HG03460 (cell line): ENCODE data around the gene IFRD1.

Source experiments
- ATAC-seq: cut with Tn5 transposase; IDR thresholded peaks from one replicate; pipeline ENCODE4 v1.9.1; 2021; ENCODE audit not compliant: unreplicated experiment

The IFRD1 gene

GRCh38 chr7:112449902-112450806 lies at the start of gene IFRD1:
IFRD1 (plus strand) TSS chr7:112450460; CDS start chr7:112450689, 229 bp downstream.
- ATAC-seq, result peak; percentile 71

GRCh38 chr7:112404321-112404720 lies 45.9 kb upstream of the IFRD1 start:
- ATAC-seq, result no peak

- ATAC-seq, result no peak
These were observed 45.0 kb upstream of the IFRD1 start for GRCh38 chr7:112405286-112405685.

- no peak for ATAC-seq
These were observed 43.0 kb upstream of the IFRD1 start for GRCh38 chr7:112407261-112407660.

- no peak for ATAC-seq
These were observed 40.2 kb upstream of the IFRD1 start for GRCh38 chr7:112410092-112410491.

GRCh38 chr7:112411186-112411795 lies 39.0 kb upstream of the IFRD1 start:
- no peak for ATAC-seq

GRCh38 chr7:112414855-112415490 lies 35.3 kb upstream of the IFRD1 start:
- ATAC-seq, result no peak

- ATAC-seq, result no peak
These were observed 34.1 kb upstream of the IFRD1 start for GRCh38 chr7:112416127-112416526.

- no peak for ATAC-seq
These were observed 30.6 kb upstream of the IFRD1 start for GRCh38 chr7:112419543-112420130.

GRCh38 chr7:112420236-112420861 lies 29.9 kb upstream of the IFRD1 start:
- no peak for ATAC-seq

GRCh38 chr7:112421666-112422486 lies 28.4 kb upstream of the IFRD1 start:
- ATAC-seq, result no peak

GRCh38 chr7:112422842-112423496 lies 27.3 kb upstream of the IFRD1 start:
- ATAC-seq, result no peak

GRCh38 chr7:112423987-112424386 lies 26.3 kb upstream of the IFRD1 start:
- no peak for ATAC-seq

GRCh38 chr7:112427984-112428383 lies 22.3 kb upstream of the IFRD1 start:
- no peak for ATAC-seq

GRCh38 chr7:112428715-112429114 lies 21.5 kb upstream of the IFRD1 start:
- ATAC-seq, result no peak

- ATAC-seq, result no peak
These were observed 19.6 kb upstream of the IFRD1 start for GRCh38 chr7:112430649-112431048.

GRCh38 chr7:112431803-112432202 lies 18.5 kb upstream of the IFRD1 start:
- ATAC-seq, result no peak

- ATAC-seq, result no peak
These were observed 17.0 kb upstream of the IFRD1 start for GRCh38 chr7:112433289-112433688.

GRCh38 chr7:112437072-112437471 lies 13.2 kb upstream of the IFRD1 start:
- ATAC-seq, result no peak

- ATAC-seq, result no peak
These were observed 10.8 kb upstream of the IFRD1 start for GRCh38 chr7:112439476-112439875.
